Gastroesophageal sphincter (tissue), 4 donors: ENCODE data around the gene AFF2. TPM values are rescaled to one million over a fixed set of nuclear protein-coding genes. Genes with fewer than 3 reads are reported as not detected.

Experiments
- ATAC-seq: fragments of 150-250 bp; one replicate; pipeline ENCODE4 v1.9.1; 2016; ENCODE audit warnings: mild to moderate bottlenecking, moderate library complexity
- H3K27ac ChIP-seq, 4 donors: fragments of 200-600 bp; sonication (generic) in 3 of 4; 1 replicate in 3 of 4; 2 replicates in 1 of 4; pipeline ENCODE4 v1.5.1; 2016 to 2019
- H3K27me3 ChIP-seq: fragments of 200-600 bp; sonication (generic); one replicate; pipeline ENCODE4 v1.5.1; 2019
- H3K36me3 ChIP-seq, 2 donors: fragments of 200-600 bp; sonication (generic); one replicate each; pipeline ENCODE4 v1.5.1; 2019; ENCODE audit warnings: control low read depth in 1 of 2
- H3K4me1 ChIP-seq, 3 donors: fragments of 200-600 bp; sonication (generic); 1 replicate in 2 of 3; 2 replicates in 1 of 3; pipeline ENCODE4 v1.5.1; 2016 to 2019; ENCODE audit warnings: control low read depth in 2 of 3
- H3K4me3 ChIP-seq, 2 donors: fragments of 200-600 bp; sonication (generic); one replicate each; pipeline ENCODE4 v1.5.1; 2019; ENCODE audit warnings: mild to moderate bottlenecking in 1 of 2, moderate library complexity in 1 of 2
- H3K9me3 ChIP-seq, 3 donors: fragments of 200-600 bp; sonication (generic); one replicate each; pipeline ENCODE4 v1.5.1; 2017 to 2019; ENCODE audit warnings: control low read depth in 2 of 3
- CTCF ChIP-seq, 4 experiments: fragments of 200-600 bp in 2 of 4; fragments of 450-650 bp in 2 of 4; sonication (generic) in 1 of 4; IDR thresholded peaks; one replicate each; pipeline ENCODE4 v1.5.1; 2017 to 2019; ENCODE audit warnings: antibody characterized with exemption in 4 of 4, mild to moderate bottlenecking in 2 of 4, moderate library complexity in 2 of 4
- EP300 ChIP-seq: sonication (generic); formaldehyde crosslinking; IDR thresholded peaks from one replicate; pipeline ENCODE4 v1.6.1; 2017; ENCODE audit warnings: antibody characterized with exemption, mild to moderate bottlenecking
- POLR2A ChIP-seq, 2 donors: fragments of 450-650 bp; IDR thresholded peaks; one replicate each; pipeline ENCODE4 v1.6.1; 2017; ENCODE audit warnings: antibody characterized with exemption in 2 of 2, mild to moderate bottlenecking in 2 of 2, moderate library complexity in 1 of 2
- POLR2AphosphoS5 ChIP-seq: sonication (generic); formaldehyde crosslinking; IDR thresholded peaks from one replicate; pipeline ENCODE4 v1.6.1; 2017; ENCODE audit warnings: antibody characterized with exemption
- WGBS, 2 donors: methylation state at CpG; one replicate each; pipeline ENCODE4 v1.1.5; 2018; ENCODE audit warnings: low coverage in 1 of 2; 5-methylcytosine and 5-hydroxymethylcytosine counted together
- total RNA-seq, 4 donors: library from RNA; depleted of rRNA; stranded (reverse); fragments of >200 nt; gene quantifications; one replicate each; pipeline ENCODE4 v1.1.0, GENCODE V29; 2016

Gene AFF2
- total RNA-seq, 4 donors from 2014 or later = 1.6 to 6.1 (median 3.6) TPM

- no peak overlapping the region for H3K4me3 ChIP-seq
- no peaks in the 10 kb centered on the region for H3K9me3 ChIP-seq
- ATAC-seq = no peak
- H3K27me3 ChIP-seq = no peaks in the 10 kb centered on the region
- no peak overlapping the region for H3K27ac ChIP-seq
- TF ChIP-seq EP300 (no peak), POLR2AphosphoS5 (no peak), POLR2A (IDR thresholded peaks at IDR 0.05) (no peak), CTCF (IDR thresholded peaks at IDR 0.05) (no peak)
- 18 to 33% methylated on average over 2 of the region's 2 CpGs for WGBS, 2 donors
- no peaks in the 10 kb centered on the region for H3K4me1 ChIP-seq
- no peaks in the 10 kb centered on the region for H3K36me3 ChIP-seq
Observed at GRCh38 chrX:148763896-148764295, 263.5 kb downstream of the AFF2 start.

- no peak overlapping the region for H3K4me3 ChIP-seq
- no peaks in the 10 kb centered on the region for H3K27me3 ChIP-seq
- H3K27ac ChIP-seq = no peak overlapping the region
- TF ChIP-seq POLR2A (IDR thresholded peaks at IDR 0.05) (no peak), POLR2AphosphoS5 (no peak), CTCF (IDR thresholded peaks at IDR 0.05) (no peak), EP300 (no peak)
- no peaks in the 10 kb centered on the region for H3K36me3 ChIP-seq
- H3K9me3 ChIP-seq = no peaks in the 10 kb centered on the region
- ATAC-seq = no peak
- no peaks in the 10 kb centered on the region for H3K4me1 ChIP-seq
- WGBS, 2 donors = 49 to 71% methylated on average over 3 of the region's 3 CpGs
Observed at GRCh38 chrX:148768296-148768695, 267.9 kb downstream of the AFF2 start.

- H3K27ac ChIP-seq = no peak overlapping the region
- H3K4me3 ChIP-seq = no peak overlapping the region
- no peaks in the 10 kb centered on the region for H3K4me1 ChIP-seq
- TF ChIP-seq CTCF (IDR thresholded peaks at IDR 0.05) (no peak), EP300 (no peak), POLR2A (IDR thresholded peaks at IDR 0.05) (no peak), POLR2AphosphoS5 (no peak)
- no peaks in the 10 kb centered on the region for H3K36me3 ChIP-seq
- no peak for ATAC-seq
- no peaks in the 10 kb centered on the region for H3K9me3 ChIP-seq
- H3K27me3 ChIP-seq = no peaks in the 10 kb centered on the region
Observed at GRCh38 chrX:148771440-148771839, 271.0 kb downstream of the AFF2 start.

GRCh38 chrX:148774276-148774675 is 273.9 kb downstream of the AFF2 start:
- no peak for TF ChIP-seq POLR2A (IDR thresholded peaks at IDR 0.05)
- no peak for TF ChIP-seq POLR2AphosphoS5
- H3K27me3 ChIP-seq = no peaks in the 10 kb centered on the region
- no peaks in the 10 kb centered on the region for H3K36me3 ChIP-seq
- 56 to 69% methylated on average over 4 of the region's 4 CpGs for WGBS, 2 donors
- no peak overlapping the region for H3K4me3 ChIP-seq
- no peak for ATAC-seq
- no peaks in the 10 kb centered on the region for H3K9me3 ChIP-seq
- H3K4me1 ChIP-seq = no peaks in the 10 kb centered on the region
- no peak overlapping the region for H3K27ac ChIP-seq

GRCh38 chrX:148784137-148784536 is 283.7 kb downstream of the AFF2 start:
- no peak for ATAC-seq
- H3K36me3 ChIP-seq = no peaks in the 10 kb centered on the region
- TF ChIP-seq CTCF (IDR thresholded peaks at IDR 0.05) (no peak), POLR2AphosphoS5 (no peak), EP300 (no peak), POLR2A (IDR thresholded peaks at IDR 0.05) (no peak)
- no peak overlapping the region for H3K27ac ChIP-seq
- no peaks in the 10 kb centered on the region for H3K27me3 ChIP-seq
- no CpG with 5 or more reads among the region's 2 CpGs for WGBS, 2 donors
- H3K4me1 ChIP-seq = no peaks in the 10 kb centered on the region
- no peak overlapping the region for H3K4me3 ChIP-seq
- H3K9me3 ChIP-seq = no peaks in the 10 kb centered on the region
